HG02840 (cell line): Measurements from ENCODE around the gene SPEM2.

Experiments
- ATAC-seq: cut with Tn5 transposase; IDR thresholded peaks from one replicate; pipeline ENCODE4 v1.9.1; 2021; ENCODE audit warnings: mild to moderate bottlenecking, moderate library complexity, moderate number of reproducible peaks; ENCODE audit not compliant: unreplicated experiment, low FRiP score

The SPEM2 gene

GRCh38 chr17:7419819-7420610, 5.4 kb upstream of the SPEM2 start, which contains the start of gene SPEM1:
TSS of gene SPEM1 (plus strand) at chr17:7420324. CDS start at chr17:7420385, 61 bp downstream.
- no peak for ATAC-seq

GRCh38 chr17:7421186-7421585, 4.2 kb upstream of the SPEM2 start:
- no peak for ATAC-seq

GRCh38 chr17:7423679-7424078, 1.7 kb upstream of the SPEM2 start:
- no peak for ATAC-seq

GRCh38 chr17:7425756-7426155, 340 bp downstream of the SPEM2 start:
- ATAC-seq, result no peak

- ATAC-seq, result no peak
Observed at GRCh38 chr17:7426203-7426863, 917 bp downstream of the SPEM2 start.

- no peak for ATAC-seq
Observed at GRCh38 chr17:7426896-7427489, 1.6 kb downstream of the SPEM2 start.

- ATAC-seq, result no peak
Observed at GRCh38 chr17:7427549-7427948, 2.1 kb downstream of the SPEM2 start.

- no peak for ATAC-seq
Observed at GRCh38 chr17:7428557-7428956, 3.1 kb downstream of the SPEM2 start, which contains the start of gene SPEM3. TSS of gene SPEM3 (plus strand) at chr17:7428857. CDS start at chr17:7428903, 46 bp downstream.

GRCh38 chr17:7429722-7430121, 4.3 kb downstream of the SPEM2 start:
- ATAC-seq, result no peak

GRCh38 chr17:7431231-7431630, 5.8 kb downstream of the SPEM2 start:
- no peak for ATAC-seq

- ATAC-seq, result no peak
Observed at GRCh38 chr17:7432296-7432695, 6.9 kb downstream of the SPEM2 start.

- peak; percentile 16 for ATAC-seq
Observed at GRCh38 chr17:7435676-7436555, 10.5 kb downstream of the SPEM2 start.

- no peak for ATAC-seq
Observed at GRCh38 chr17:7436556-7437368, 11.3 kb downstream of the SPEM2 start.

- no peak for ATAC-seq
Observed at GRCh38 chr17:7437369-7437863, 12.0 kb downstream of the SPEM2 start.

- ATAC-seq, result no peak
Observed at GRCh38 chr17:7437950-7438614, 12.7 kb downstream of the SPEM2 start.

- ATAC-seq, result no peak
Observed at GRCh38 chr17:7438656-7439460, 13.4 kb downstream of the SPEM2 start.

- no peak for ATAC-seq
Observed at GRCh38 chr17:7439462-7440112, 14.2 kb downstream of the SPEM2 start, which contains the start of gene FGF11. TSS of gene FGF11 (plus strand) at chr17:7439512. CDS start at chr17:7439621, 109 bp downstream.
